Sigmoid colon (tissue), 7 donors: Measurements from ENCODE around the gene CLIC6. TPM values are rescaled to one million over a fixed set of nuclear protein-coding genes. Genes with fewer than 3 reads are reported as not detected.

Experiments
- DNase-seq: peaks from one replicate; pipeline ENCODE4 v3.0.0-alpha.2; 2019
- H3K27ac ChIP-seq, 4 donors: fragments of 200-600 bp; sonication (generic); one replicate each; pipeline ENCODE4 v1.5.1; 2016 to 2019; ENCODE audit warnings: mild to moderate bottlenecking in 1 of 4
- H3K27me3 ChIP-seq, 3 donors: fragments of 200-600 bp; sonication (generic); one replicate each; pipeline ENCODE4 v1.5.1; 2019; ENCODE audit warnings: mild to moderate bottlenecking in 1 of 3
- H3K36me3 ChIP-seq, 4 donors: fragments of 200-600 bp; sonication (generic); one replicate each; pipeline ENCODE4 v1.5.1; 2016 to 2019
- H3K4me1 ChIP-seq, 4 donors: fragments of 200-600 bp; sonication (generic); one replicate each; pipeline ENCODE4 v1.5.1; 2017 to 2019
- H3K4me3 ChIP-seq, 4 donors: fragments of 200-600 bp; sonication (generic); one replicate each; pipeline ENCODE4 v1.5.1; 2017 to 2019; ENCODE audit warnings: mild to moderate bottlenecking in 2 of 4, moderate library complexity in 1 of 4
- H3K9me3 ChIP-seq, 4 donors: fragments of 200-600 bp in 3 of 4; sonication (generic) in 3 of 4; one replicate each; pipeline versions ENCODE4 v1.5.1 to v1.6.1; 2013 to 2019
- EP300 ChIP-seq, 4 donors: sonication (generic); formaldehyde crosslinking; IDR thresholded peaks; one replicate each; pipeline ENCODE4 v1.6.1; 2017; ENCODE audit warnings: antibody characterized with exemption in 4 of 4
- POLR2A ChIP-seq, 2 donors: fragments of 450-650 bp; IDR thresholded peaks; one replicate each; pipeline ENCODE4 v1.6.1; 2016; ENCODE audit warnings: antibody characterized with exemption in 2 of 2, mild to moderate bottlenecking in 2 of 2, moderate library complexity in 2 of 2
- POLR2AphosphoS5 ChIP-seq, 4 donors: sonication (generic); formaldehyde crosslinking; IDR thresholded peaks; one replicate each; pipeline ENCODE4 v1.6.1; 2017; ENCODE audit warnings: antibody characterized with exemption in 4 of 4
- WGBS, 2 donors: extraction: QIAGEN DNeasy Blood & Tissue Kit; methylation state at CpG; one replicate each; pipeline ENCODE4 v1.1.7; 2013; 5-methylcytosine and 5-hydroxymethylcytosine counted together
- intact Hi-C: fragments of 100-400 bp; cut with DNase I; formaldehyde crosslinking; loops from one replicate; pipeline ENCODE4 v1.15.1; 2023
- polyA plus RNA-seq, 3 donors: library from polyadenylated mRNA; stranded (reverse); fragments of 200-250 nt; gene quantifications; one replicate each; pipeline ENCODE4 v1.2.3, GENCODE V29; 2013
- total RNA-seq, 4 donors: library from RNA; depleted of rRNA; stranded (reverse); fragments of >200 nt; gene quantifications; one replicate each; pipeline ENCODE4 v1.1.0, GENCODE V29; 2016
- TF ChIP-seq, protein P1 (sequence below), 4 experiments: fragments of 450-650 bp in 3 of 4; fragments of 200-600 bp in 1 of 4; IDR thresholded peaks; one replicate each; pipeline ENCODE4 v1.5.1; 2016 to 2019; ENCODE audit warnings: antibody characterized with exemption in 4 of 4, mild to moderate bottlenecking in 3 of 4, moderate library complexity in 2 of 4
- donor health status: healthy with polysubstance abuse.
- donor health status: Bipolar disorder and iron deficiency.
- donor health status: healthy.

Gene CLIC6
- total and polyA plus RNA-seq, 7 donors: 0.71 to 6.9 (median 1.6) TPM; not detected in 1

DNA sequence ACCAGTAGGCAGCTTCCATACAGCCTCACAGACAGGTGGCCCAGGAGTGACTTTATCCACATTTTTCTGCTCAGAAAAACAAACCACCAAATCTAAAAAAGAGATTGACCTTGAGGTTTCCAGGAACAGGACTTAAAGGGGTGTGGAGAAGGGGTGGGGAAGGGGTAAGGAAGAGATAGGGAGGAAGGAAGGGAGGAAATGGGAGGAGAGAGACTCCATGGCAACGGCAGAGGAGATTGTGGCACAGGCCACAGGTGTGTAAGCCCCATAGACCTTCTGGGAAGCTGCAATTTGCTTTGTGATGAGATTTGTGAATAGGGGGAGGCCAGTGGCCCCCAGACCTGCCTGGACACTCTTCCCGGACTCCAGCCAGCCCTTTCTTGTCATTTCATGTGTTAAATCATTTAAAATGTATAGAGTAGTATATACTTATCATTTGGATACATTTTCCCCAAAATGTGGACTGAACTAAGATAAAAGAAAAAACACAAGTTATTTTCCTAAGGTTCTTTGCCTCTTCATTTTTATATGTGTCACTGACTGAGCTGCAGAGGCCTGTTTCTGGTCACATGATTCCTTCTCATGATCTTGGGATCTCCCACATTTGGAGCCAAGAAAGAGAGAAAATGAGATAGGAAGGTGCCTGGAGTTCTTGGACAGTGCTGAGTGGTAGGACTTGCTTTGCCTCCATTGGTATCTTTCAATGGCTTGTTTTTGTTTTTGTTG lies 55.5 kb downstream of the CLIC6 start:
- no peaks in the 10 kb centered on the region for H3K36me3 ChIP-seq
- peaks cover 0 to 2% (median 0%) of the 10 kb centered on the region in 3 donors for H3K27me3 ChIP-seq
- intact Hi-C loops: no loop called here
- DNase-seq: no peak
- no peak overlapping the region for H3K27ac ChIP-seq
- no peak overlapping the region for H3K4me3 ChIP-seq
- no peaks in the 10 kb centered on the region for H3K9me3 ChIP-seq
- no peak for TF ChIP-seq POLR2AphosphoS5 (IDR thresholded peaks at IDR 0.05)
- no peak for TF ChIP-seq EP300 (IDR thresholded peaks at IDR 0.05)
- TF ChIP-seq POLR2A (IDR thresholded peaks at IDR 0.05): no peak
- TF ChIP-seq, protein P1, sequence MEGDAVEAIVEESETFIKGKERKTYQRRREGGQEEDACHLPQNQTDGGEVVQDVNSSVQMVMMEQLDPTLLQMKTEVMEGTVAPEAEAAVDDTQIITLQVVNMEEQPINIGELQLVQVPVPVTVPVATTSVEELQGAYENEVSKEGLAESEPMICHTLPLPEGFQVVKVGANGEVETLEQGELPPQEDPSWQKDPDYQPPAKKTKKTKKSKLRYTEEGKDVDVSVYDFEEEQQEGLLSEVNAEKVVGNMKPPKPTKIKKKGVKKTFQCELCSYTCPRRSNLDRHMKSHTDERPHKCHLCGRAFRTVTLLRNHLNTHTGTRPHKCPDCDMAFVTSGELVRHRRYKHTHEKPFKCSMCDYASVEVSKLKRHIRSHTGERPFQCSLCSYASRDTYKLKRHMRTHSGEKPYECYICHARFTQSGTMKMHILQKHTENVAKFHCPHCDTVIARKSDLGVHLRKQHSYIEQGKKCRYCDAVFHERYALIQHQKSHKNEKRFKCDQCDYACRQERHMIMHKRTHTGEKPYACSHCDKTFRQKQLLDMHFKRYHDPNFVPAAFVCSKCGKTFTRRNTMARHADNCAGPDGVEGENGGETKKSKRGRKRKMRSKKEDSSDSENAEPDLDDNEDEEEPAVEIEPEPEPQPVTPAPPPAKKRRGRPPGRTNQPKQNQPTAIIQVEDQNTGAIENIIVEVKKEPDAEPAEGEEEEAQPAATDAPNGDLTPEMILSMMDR (IDR thresholded peaks at IDR 0.05): no peak
- WGBS, 2 donors: 35 to 53% methylated on average over 2 of the region's 2 CpGs
- H3K4me1 ChIP-seq: no peaks in the 10 kb centered on the region

DNA sequence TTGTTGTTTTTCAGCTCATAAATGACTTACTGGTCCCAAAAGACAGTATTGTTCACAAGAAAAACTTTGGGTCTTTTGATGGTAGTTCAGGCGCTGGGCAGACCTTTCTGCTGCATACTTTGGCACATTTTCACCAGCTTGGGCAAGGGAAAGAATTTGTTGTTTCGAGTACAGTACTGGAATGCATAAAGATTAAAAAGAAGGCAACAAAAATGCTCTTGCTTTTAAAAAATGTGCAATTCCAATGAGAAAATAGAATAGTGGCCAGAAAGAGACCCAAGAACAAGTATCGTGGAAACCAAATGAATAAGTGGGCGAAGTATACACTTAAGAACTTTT lies 56.0 kb downstream of the CLIC6 start:
- Histone ChIP-seq H3K4me3 (no peak overlapping the region), H3K27ac (no peak overlapping the region), H3K27me3 (peaks cover 0 to 2% (median 0%) of the 10 kb centered on the region in 3 donors), H3K36me3 (no peaks in the 10 kb centered on the region), H3K4me1 (no peaks in the 10 kb centered on the region), H3K9me3 (no peaks in the 10 kb centered on the region)
- intact Hi-C loops: no loop called here
- WGBS, 2 donors: 87 to 95% methylated on average over 4 of the region's 4 CpGs
- no peak for DNase-seq
- TF ChIP-seq POLR2AphosphoS5 (IDR thresholded peaks at IDR 0.05) (no peak), POLR2A (IDR thresholded peaks at IDR 0.05) (no peak), EP300 (IDR thresholded peaks at IDR 0.05) (no peak)
- TF ChIP-seq, protein P1 (IDR thresholded peaks at IDR 0.05): no peak

DNA sequence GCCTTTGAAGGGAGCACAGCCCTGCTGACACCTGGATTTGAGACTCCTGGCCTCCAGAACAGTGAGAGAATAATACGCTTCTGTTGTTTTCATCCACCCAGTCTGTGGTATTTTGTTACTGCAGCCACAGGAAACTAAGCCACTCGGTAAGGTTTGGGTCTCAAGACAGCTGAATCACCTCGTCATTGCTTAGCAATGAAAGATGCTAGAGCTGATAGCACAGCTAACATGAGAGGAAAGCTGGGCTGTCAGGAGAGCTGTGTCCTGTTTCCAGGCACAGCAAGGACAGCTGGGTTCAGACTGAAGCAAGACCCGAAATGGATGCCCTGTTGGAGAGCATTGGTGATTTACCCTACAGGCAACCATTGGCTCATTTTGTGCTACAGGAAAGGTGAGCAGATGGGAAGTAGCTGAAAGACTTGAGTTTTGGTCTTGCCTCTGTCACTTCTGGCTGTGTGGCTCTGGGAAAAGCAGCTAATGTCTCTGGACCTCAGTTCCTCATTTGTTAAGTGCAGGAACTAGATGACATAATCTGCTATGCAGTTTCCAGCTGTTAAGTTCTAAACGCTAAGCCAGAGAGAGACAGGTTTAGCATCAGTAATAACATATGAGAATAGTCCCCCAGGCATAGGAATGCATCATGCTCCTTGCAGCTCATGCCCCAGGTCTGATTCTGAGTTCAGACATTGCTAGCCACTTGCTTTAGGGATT lies 58.0 kb downstream of the CLIC6 start:
- H3K27ac ChIP-seq: no peak overlapping the region
- no peaks in the 10 kb centered on the region for H3K9me3 ChIP-seq
- intact Hi-C loops: no loop called here
- H3K27me3 ChIP-seq: peaks cover 0 to 2% (median 0%) of the 10 kb centered on the region in 3 donors
- H3K36me3 ChIP-seq: no peaks in the 10 kb centered on the region
- WGBS, 2 donors: 60 to 86% methylated on average over 5 of the region's 5 CpGs
- no peak overlapping the region for H3K4me3 ChIP-seq
- DNase-seq: no peak
- TF ChIP-seq, protein P1 (IDR thresholded peaks at IDR 0.05): no peak
- TF ChIP-seq POLR2AphosphoS5 (IDR thresholded peaks at IDR 0.05) (no peak), POLR2A (IDR thresholded peaks at IDR 0.05) (no peak), EP300 (IDR thresholded peaks at IDR 0.05) (no peak)
- no peaks in the 10 kb centered on the region for H3K4me1 ChIP-seq

DNA sequence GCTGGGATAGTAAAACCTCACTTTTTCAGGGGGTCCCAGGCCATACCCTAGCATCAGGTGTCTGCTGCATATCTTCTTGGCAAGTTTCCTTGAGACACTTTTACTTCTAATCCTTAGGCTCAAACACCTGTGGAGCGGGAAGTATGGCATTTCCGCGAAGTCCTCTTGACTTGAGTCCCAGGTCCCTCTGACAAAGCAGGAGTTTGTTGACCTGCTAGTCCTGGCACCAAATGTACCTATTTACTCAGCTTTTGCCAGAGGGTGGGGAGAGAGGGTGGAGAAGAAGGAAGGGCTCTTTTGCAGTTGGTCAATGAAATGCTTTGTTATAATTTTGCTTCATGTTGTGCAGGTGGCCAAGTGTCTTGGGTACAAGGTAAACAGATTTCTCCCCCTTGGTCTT lies 59.7 kb downstream of the CLIC6 start:
- no peak for DNase-seq
- intact Hi-C loops: no loop called here
- Histone ChIP-seq H3K4me1 (no peaks in the 10 kb centered on the region), H3K36me3 (no peaks in the 10 kb centered on the region), H3K9me3 (no peaks in the 10 kb centered on the region), H3K27ac (no peak overlapping the region), H3K27me3 (no peaks in the 10 kb centered on the region), H3K4me3 (no peak overlapping the region)
- TF ChIP-seq, protein P1 (IDR thresholded peaks at IDR 0.05): no peak
- TF ChIP-seq POLR2A (IDR thresholded peaks at IDR 0.05) (no peak), POLR2AphosphoS5 (IDR thresholded peaks at IDR 0.05) (no peak), EP300 (IDR thresholded peaks at IDR 0.05) (no peak)
- WGBS, 2 donors: 18 to 72% methylated on average over 3 of the region's 3 CpGs
